GM18868 (cell line): ENCODE data around the gene PMP22.
A peak's percentile ranks its signal among the peaks of the same experiment; 100 is the strongest.

Experiments used
- ATAC-seq: cut with Tn5 transposase; IDR thresholded peaks from one replicate; pipeline ENCODE4 v1.9.1; 2021; ENCODE audit warnings: mild to moderate bottlenecking, moderate library complexity; ENCODE audit not compliant: unreplicated experiment

PMP22 gene

DNA sequence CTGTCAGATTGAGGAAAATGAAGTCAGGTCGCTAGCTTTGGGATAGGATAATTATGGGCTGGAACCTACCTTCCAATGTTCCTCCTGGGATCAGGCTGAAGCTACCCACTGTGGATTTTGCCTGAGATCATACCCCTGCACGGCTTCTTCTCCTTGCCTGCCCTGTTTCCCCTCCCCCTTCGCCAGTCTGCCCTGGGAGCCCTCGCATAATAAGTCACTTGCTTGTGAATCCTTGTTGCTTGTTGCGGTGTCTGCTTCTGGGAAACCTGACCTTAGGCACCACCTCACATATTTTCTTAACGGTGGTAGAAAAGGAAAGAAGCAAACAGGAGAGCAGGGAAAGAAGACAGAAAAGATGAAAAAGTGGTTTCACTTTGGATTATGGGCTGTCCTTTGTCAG lies 13.3 kb upstream of the PMP22 start:
- ATAC-seq = no peak

DNA sequence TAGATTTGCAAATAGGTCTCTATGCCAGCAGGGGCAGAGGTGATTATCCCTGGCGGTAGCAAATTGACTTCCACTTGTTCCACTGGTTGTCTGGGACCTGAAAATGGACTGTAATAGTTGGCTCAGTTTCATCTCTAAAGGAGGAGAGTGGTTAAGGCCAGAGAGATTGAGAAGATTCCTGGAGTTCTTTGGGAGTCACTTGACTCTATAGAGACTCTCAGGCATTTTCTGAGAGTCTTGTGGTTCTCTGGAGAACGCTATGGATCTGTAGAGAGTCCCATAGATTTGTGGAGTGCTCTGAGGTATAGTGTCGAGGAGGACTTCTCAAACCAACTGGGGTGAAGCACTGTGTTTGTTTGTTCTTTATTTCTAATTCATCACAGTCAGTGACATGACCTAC lies 8.9 kb upstream of the PMP22 start:
- no peak for ATAC-seq

DNA sequence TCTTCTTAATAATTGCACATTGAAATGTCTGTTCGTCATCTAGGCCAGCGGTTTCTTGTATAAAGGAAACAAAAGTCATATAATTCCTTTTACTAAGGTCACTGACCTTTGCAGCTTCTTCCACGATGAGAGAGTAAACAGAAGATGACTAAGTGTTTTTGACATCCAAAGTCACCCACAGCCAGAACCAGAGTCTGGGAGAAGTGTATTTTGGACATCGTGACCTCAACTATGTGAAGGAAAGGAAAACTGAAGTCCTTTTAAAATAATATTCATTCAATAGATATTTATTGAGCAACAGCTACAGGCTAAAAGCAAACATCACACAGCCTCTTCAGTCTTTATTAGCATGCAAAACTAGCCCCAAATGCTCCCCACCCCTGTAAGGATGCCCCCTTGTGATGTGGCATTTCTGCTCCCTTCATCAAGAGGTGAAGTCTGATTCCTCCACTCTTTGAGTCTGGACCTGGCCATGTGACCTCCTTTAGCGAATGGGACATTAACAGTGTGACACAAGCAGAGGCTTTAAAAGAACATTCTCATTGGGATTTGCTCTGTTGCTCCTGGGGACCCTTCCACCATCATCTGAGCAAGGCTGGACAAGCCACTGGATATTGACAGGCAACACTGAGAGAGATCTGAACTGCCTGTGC lies 8.1 kb upstream of the PMP22 start:
- ATAC-seq = no peak

GRCh38 chr17:15271741-15272140 lies 6.6 kb upstream of the PMP22 start:
- ATAC-seq = no peak

GRCh38 chr17:15270628-15271381 lies 5.7 kb upstream of the PMP22 start:
- ATAC-seq = no peak

- no peak for ATAC-seq
Measured at GRCh38 chr17:15269780-15270089, 4.6 kb upstream of the PMP22 start.

- no peak for ATAC-seq
Measured at GRCh38 chr17:15269087-15269779, 4.1 kb upstream of the PMP22 start.

DNA sequence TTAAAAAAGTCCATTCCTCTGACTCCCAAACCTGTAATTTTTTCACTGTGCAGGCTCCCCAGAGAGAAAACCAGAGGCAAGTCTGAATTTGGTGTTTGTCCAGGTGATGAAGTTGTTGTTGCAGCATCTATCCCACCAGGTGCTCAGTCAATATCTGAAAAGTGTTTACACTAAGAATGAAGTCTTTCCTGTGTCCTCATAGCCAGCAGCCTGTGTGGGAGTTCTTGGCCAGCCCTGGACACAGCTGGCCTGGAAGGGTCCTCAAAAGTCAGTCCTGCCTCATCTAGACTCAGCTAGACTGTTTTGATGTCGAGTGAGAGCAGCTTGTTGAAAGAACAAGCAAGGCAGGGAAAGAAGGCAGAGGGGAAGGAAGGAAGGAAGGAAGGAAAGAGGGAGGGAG lies 3.3 kb upstream of the PMP22 start:
- ATAC-seq = no peak

DNA sequence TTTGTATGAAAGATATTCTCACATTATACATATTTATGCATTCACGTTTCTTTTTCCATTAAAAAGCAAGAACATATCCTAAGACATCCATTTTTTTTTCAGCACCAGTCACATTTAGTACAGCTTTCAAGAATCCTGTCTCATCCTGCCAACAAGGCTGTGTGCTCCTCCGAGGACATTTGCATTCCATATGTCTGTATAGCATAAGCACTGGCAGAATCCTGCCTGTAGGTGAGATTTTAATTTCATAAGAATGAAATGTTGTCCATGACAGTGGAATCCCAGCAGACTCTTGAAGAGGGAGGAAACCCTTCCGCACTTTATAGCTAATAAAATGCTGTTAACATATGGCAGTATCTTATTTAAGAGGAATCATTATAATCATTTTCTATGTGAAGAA lies 2.9 kb upstream of the PMP22 start:
- ATAC-seq = no peak

GRCh38 chr17:15266325-15267125 lies 1.4 kb upstream of the PMP22 start:
- no peak for ATAC-seq

GRCh38 chr17:15264542-15264941 lies 584 bp downstream of the PMP22 start:
- ATAC-seq = no peak

GRCh38 chr17:15263680-15264079 lies 1.4 kb downstream of the PMP22 start:
- no peak for ATAC-seq

- ATAC-seq = no peak
Measured at GRCh38 chr17:15263206-15263579, 1.9 kb downstream of the PMP22 start.

- ATAC-seq = no peak
Measured at GRCh38 chr17:15262291-15263205, 2.6 kb downstream of the PMP22 start.

- no peak for ATAC-seq
Measured at GRCh38 chr17:15261802-15262290, 3.3 kb downstream of the PMP22 start.

- no peak for ATAC-seq
Measured at GRCh38 chr17:15261258-15261801, 3.8 kb downstream of the PMP22 start.

DNA sequence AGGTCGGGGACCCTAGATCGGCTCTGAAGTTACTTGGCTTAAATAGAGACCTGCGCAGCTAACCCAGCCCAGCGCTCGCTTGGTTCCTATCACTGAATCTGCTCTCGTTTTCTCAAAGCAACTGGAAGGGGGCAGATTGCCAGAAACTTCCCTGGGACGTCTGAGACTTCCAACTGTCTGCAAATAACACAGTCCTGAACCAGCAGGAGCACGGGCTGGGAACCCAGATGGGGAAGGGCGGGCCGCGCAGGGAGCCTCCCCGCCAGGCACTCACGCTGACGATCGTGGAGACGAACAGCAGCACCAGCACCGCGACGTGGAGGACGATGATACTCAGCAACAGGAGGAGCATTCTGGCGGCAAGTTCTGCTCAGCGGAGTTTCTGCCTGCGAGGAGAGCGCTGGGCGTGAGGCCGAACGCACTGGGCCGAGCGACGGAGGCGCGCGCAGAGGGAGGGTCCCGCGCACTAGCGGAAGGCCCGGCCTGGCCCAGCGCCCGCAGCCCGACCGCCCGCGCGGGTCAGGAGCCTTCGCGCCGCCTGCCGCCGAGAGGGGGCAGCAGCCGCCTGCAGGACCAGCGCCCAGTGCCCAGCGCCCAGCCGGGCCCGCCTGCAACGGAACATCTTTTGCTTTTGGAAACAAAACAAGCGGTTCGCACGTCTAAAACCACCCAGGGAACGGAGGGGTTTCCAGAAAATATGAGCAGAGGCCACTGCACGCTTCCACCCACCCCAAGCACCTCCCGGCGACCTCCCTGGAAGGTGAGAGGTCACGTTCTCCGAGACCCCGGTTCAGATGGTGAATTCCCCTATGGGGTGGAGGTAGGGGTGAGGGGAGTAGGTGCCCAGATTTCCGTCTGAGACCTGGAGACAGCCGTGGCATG lies 4.5 kb downstream of the PMP22 start:
- ATAC-seq = no peak

DNA sequence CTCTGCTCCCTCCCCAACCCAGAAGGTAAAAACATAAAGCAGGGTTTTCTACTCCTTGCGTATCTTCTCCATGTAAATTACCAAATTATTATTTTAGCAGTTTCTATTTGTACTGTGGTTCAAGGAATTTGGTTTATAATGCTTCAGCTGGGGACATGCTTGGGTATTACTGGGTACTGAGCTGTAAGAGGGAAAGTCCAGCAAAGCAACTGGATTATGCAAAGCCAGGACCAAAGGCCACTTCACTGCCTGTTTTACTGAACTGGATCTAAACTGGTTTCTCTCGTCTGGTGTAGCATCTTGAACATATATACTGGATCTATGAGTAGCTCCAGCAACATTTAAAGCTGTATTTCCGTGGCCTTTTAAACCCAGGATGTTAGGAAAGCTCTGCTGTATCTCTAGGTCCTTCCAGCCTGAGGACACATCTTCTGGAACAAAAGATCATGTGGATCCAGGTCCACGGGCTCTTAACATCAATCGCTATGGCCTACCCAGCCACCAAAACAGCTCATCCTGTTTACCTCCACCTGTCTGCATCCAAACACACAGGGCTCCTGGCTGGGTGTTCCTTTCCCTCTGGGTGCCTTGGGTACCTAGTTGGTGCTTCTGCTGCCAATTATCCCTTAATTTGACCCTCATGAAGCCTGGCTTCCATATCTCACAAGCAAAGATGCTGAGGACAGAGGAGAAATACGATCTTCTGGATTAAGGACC lies 7.2 kb downstream of the PMP22 start:
- ATAC-seq = peak; percentile 11
